ENCODE measurements around the gene GPR150. TPM values are rescaled to one million over a fixed set of nuclear protein-coding genes. Genes with fewer than 3 reads are reported as not detected.
A peak's percentile ranks its signal among the peaks of the same experiment; 100 is the strongest.

GPR150 gene
- total and polyA plus RNA-seq, 2 of the 13 experiments (the other 11 are each of a cell fraction or from before 2014, with no cell fraction given): 0.03 TPM; not detected in 1

DNA sequence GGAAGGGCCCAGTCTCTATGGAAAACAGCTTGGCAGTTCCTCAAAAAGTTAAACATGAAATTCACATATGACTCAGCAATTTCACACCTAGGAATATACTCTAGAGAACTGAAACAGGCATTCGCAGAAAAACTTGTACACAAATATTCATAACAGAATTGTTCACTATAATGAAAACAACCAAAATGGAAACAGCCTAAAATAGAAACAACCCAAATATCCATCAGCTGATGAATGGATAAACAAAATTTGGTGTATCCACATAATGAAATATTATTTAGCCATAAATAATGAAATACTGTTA is 4.8 kb upstream of the GPR150 start:
- no peak overlapping the region for H3K4me3 ChIP-seq (replicated peaks in 1 of 3; ENCODE audit: insufficient read depth in 1 of 3, low read depth in 2 of 3, low read length in 3 of 3)
- FAIRE-seq: no peak
- no peaks in the 10 kb centered on the region for H3K9me3 ChIP-seq (ENCODE audit: low read length)
- no peaks in the 10 kb centered on the region for H3K79me2 ChIP-seq (ENCODE audit: insufficient read depth, low read length)
- POLR2A ChIA-PET: no interaction called here
- no peak for DNase-seq (ENCODE audit: low spot score)
- intact Hi-C loops (cut with micrococcal nuclease; ENCODE audit: unreplicated experiment) (loop anchor here (5.0 kb wide), 1 partner anchor 58 kb away; the partner anchor contains the start of gene ARSK), in situ Hi-C loops (cut with HindIII; ENCODE audit: extremely low pct_ligation_motif_present, low pct_unique_long_range_greater_than_20kb) (no loop called here)
- 79% methylated on average over 1 of the region's 1 CpG for WGBS (ENCODE audit: low lambda C conversion rate)
- no peak overlapping the region for H3K27ac ChIP-seq (ENCODE audit: extremely low read length, insufficient read depth, low read length)
- no peaks in the 10 kb centered on the region for H3K36me3 ChIP-seq (replicated peaks in 1 of 2; ENCODE audit: control insufficient read depth in 1 of 2, insufficient read depth in 2 of 2, low read length in 2 of 2)
- H4K20me1 ChIP-seq (ENCODE audit: insufficient read depth, low read length): no peaks in the 10 kb centered on the region
- H2AFZ ChIP-seq (ENCODE audit: low read length): no peak overlapping the region
- H3K27me3 ChIP-seq (ENCODE audit: control insufficient read depth in 1 of 2, insufficient read depth in 2 of 2, low read length in 2 of 2): peaks cover 5 to 23% of the 10 kb centered on the region in 2 experiments
- H3K4me1 ChIP-seq (ENCODE audit: insufficient read depth, low read length): peaks cover 10% of the 10 kb centered on the region
- BruUV-seq (replicated peaks): no TSS peak
- CTCF ChIA-PET (ENCODE audit: low intra/inter-chr PET ratio, low total read pairs): no interaction called here
- TF ChIP-seq CEBPZ (IDR thresholded peaks at IDR 0.05; ENCODE audit: low read length) (no peak), MAFK (conservative IDR thresholded peaks at IDR 0.05 in 1 of 2, IDR thresholded peaks at IDR 0.05 in 1 of 2; ENCODE audit: low read length in 2 of 2) (peak; percentile 67 to 77), MAFF (IDR thresholded peaks at IDR 0.05; ENCODE audit: low read depth, low read length) (peak; percentile 60), ARID3A (IDR thresholded peaks at IDR 0.05; ENCODE audit: low read depth, low read length) (no peak), NFE2L2 (IDR thresholded peaks at IDR 0.05; ENCODE audit: low read length) (peak; percentile 93)
- no peak for ATAC-seq
- no peak overlapping the region for H3K9ac ChIP-seq (ENCODE audit: insufficient read depth, low read depth, low read length)
- no peak overlapping the region for H3K4me2 ChIP-seq (ENCODE audit: low read depth, low read length)
